ENCODE results near the gene ZW10. TPM values are rescaled to one million over a fixed set of nuclear protein-coding genes. Genes with fewer than 3 reads are reported as not detected.
"Not testable (repeated sequence)": the region's sequence is repeated elsewhere in the genome, so short reads cannot be mapped to it uniquely, and the experiment has no call there.

The ZW10 gene
- total and polyA plus RNA-seq, 2 of the 13 experiments (the other 11 are each of a cell fraction or from before 2014, with no cell fraction given), result 5.8 to 31.3 TPM

DNA sequence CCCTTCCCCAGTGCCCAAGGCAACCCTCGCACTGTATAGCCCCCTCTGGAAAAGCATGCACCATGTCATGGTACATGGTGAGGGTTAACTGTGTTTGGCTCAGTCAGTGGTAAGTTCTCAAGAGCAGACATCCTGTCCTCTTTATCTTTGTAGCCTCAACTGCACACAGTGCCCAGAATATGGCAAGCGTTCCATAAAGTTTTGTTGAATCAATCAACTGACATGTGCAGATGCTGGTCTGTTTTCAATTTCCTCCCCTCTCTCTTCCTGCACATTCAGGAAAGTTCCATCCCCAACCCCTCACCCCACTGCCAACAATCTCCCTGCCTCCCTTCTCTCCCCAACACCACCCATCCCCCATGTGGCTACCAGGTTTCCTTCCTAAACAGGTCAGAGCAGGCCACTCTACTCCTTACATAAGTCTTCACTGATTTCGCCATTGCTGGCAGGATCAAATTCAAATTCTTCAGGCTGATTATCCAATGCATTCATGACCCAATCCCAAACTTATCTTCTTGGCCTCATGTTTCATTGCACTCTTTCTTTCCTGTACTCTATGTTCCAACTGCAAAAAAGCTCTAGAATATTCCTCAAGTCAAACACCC lies 51.9 kb downstream of the ZW10 start:
- Histone ChIP-seq H4K20me1 (ENCODE audit: insufficient read depth, low read length) (no peaks in the 10 kb centered on the region), H3K9ac (ENCODE audit: insufficient read depth, low read depth, low read length) (no peak overlapping the region), H3K4me3 (replicated peaks in 1 of 3; ENCODE audit: insufficient read depth in 1 of 3, low read depth in 2 of 3, low read length in 3 of 3) (no peak overlapping the region), H2AFZ (ENCODE audit: low read length) (no peak overlapping the region), H3K79me2 (ENCODE audit: insufficient read depth, low read length) (no peaks in the 10 kb centered on the region), H3K27me3 (ENCODE audit: control insufficient read depth in 1 of 2, insufficient read depth in 2 of 2, low read length in 2 of 2) (no peaks in the 10 kb centered on the region), H3K9me3 (ENCODE audit: low read length) (no peaks in the 10 kb centered on the region), H3K36me3 (replicated peaks in 1 of 2; ENCODE audit: control insufficient read depth in 1 of 2, insufficient read depth in 2 of 2, low read length in 2 of 2) (no peaks in the 10 kb centered on the region; a peak in 1 of 5 replicates), H3K4me1 (ENCODE audit: insufficient read depth, low read length) (peaks cover 37% of the 10 kb centered on the region), H3K27ac (ENCODE audit: extremely low read length, insufficient read depth, low read length) (no peak overlapping the region), H3K4me2 (ENCODE audit: low read depth, low read length) (no peak overlapping the region)
- ChIA-PET CTCF (ENCODE audit: low intra/inter-chr PET ratio, low total read pairs) (no interaction called here), POLR2A (no interaction called here)
- no peak for DNase-seq (ENCODE audit: low spot score)
- no TSS peak for BruUV-seq (replicated peaks)
- 98% methylated on average over 3 of the region's 3 CpGs for WGBS (ENCODE audit: low lambda C conversion rate)
- intact Hi-C loops (cut with micrococcal nuclease; ENCODE audit: unreplicated experiment), result no loop called here
- TF ChIP-seq ZKSCAN1 (IDR thresholded peaks at IDR 0.05; ENCODE audit: low read length) (no peak), ZNF558 (CRISPR knock-in tag; IDR thresholded peaks at IDR 0.05; ENCODE audit: borderline replicate concordance) (no peak), RCOR2 (CRISPR knock-in tag; IDR thresholded peaks at IDR 0.05) (no peak), ZBTB3 (CRISPR knock-in tag; IDR thresholded peaks at IDR 0.05; ENCODE audit: borderline replicate concordance, low read depth) (no peak), ZNF619 (CRISPR knock-in tag; IDR thresholded peaks at IDR 0.05) (no peak), KLF13 (CRISPR knock-in tag; IDR thresholded peaks at IDR 0.05) (no peak), EED (CRISPR knock-in tag; IDR thresholded peaks at IDR 0.05) (no peak), ZBTB7B (CRISPR knock-in tag; IDR thresholded peaks at IDR 0.05) (no peak)
- TF ChIP-seq, protein P1, sequence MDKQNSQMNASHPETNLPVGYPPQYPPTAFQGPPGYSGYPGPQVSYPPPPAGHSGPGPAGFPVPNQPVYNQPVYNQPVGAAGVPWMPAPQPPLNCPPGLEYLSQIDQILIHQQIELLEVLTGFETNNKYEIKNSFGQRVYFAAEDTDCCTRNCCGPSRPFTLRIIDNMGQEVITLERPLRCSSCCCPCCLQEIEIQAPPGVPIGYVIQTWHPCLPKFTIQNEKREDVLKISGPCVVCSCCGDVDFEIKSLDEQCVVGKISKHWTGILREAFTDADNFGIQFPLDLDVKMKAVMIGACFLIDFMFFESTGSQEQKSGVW (CRISPR knock-in tag; IDR thresholded peaks at IDR 0.05; ENCODE audit: borderline replicate concordance), result no peak
- in situ Hi-C loops (cut with HindIII; ENCODE audit: extremely low pct_ligation_motif_present, low pct_unique_long_range_greater_than_20kb), result no loop called here
- ATAC-seq, result no peak
- FAIRE-seq, result no peak

DNA sequence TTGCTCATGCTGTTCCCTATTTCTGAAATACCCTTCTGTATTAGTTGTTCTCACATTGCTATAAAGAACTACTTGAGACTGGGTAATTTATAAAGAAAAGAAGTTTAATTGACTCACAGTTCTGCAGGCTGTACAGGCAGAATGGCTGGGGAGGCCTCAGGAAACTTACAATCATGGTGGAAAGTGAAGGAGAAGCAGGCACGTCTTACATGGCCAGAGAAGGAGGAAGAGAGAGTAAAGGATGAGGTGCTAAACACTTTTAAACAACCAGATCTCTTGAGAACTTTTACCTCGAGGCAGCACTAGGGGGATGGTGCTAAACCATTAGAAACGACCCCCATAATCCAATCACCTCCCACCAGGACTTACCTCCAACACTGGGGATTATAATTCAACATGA lies 53.0 kb downstream of the ZW10 start:
- DNase-seq (ENCODE audit: low spot score); H3K27me3 ChIP-seq (ENCODE audit: control insufficient read depth in 1 of 2, insufficient read depth in 2 of 2, low read length in 2 of 2); H3K79me2 ChIP-seq (ENCODE audit: insufficient read depth, low read length); H2AFZ ChIP-seq (ENCODE audit: low read length); FAIRE-seq; H3K4me3 ChIP-seq (replicated peaks in 1 of 3; ENCODE audit: insufficient read depth in 1 of 3, low read depth in 2 of 3, low read length in 3 of 3); H3K4me2 ChIP-seq (ENCODE audit: low read depth, low read length); H3K9me3 ChIP-seq (ENCODE audit: low read length); H4K20me1 ChIP-seq (ENCODE audit: insufficient read depth, low read length); H3K9ac ChIP-seq (ENCODE audit: insufficient read depth, low read depth, low read length); H3K27ac ChIP-seq (ENCODE audit: extremely low read length, insufficient read depth, low read length); ATAC-seq; BruUV-seq (replicated peaks); H3K36me3 ChIP-seq (replicated peaks in 1 of 2; ENCODE audit: control insufficient read depth in 1 of 2, insufficient read depth in 2 of 2, low read length in 2 of 2); POLR2A ChIA-PET; CTCF ChIA-PET (ENCODE audit: low intra/inter-chr PET ratio, low total read pairs); in situ Hi-C loops (cut with HindIII; ENCODE audit: extremely low pct_ligation_motif_present, low pct_unique_long_range_greater_than_20kb); intact Hi-C loops (cut with micrococcal nuclease; ENCODE audit: unreplicated experiment): not testable (repeated sequence)
- WGBS (ENCODE audit: low lambda C conversion rate), result 64% methylated on average over 3 of the region's 3 CpGs
- H3K4me1 ChIP-seq (ENCODE audit: insufficient read depth, low read length), result peaks cover 28% of the 10 kb centered on the region

All from HepG2 (cell line).